Fibroblast of lung (primary cell): ENCODE measurements around the gene CCNC.

Experiments used
- EZH2 ChIP-seq: IDR thresholded peaks from 2 replicates; pipeline ENCODE4 v1.5.1; 2012; ENCODE audit warnings: low read length, control low read depth, mild to moderate bottlenecking; ENCODE audit errors: missing control alignments
- TF ChIP-seq, protein P1 (sequence below), 2 donors: IDR thresholded peaks in 1 of 2; conservative IDR thresholded peaks in 1 of 2; 1 replicate in 1 of 2; 2 replicates in 1 of 2; pipeline ENCODE4 v1.5.1; 2011 to 2012; ENCODE audit warnings: low read length in 2 of 2, control low read depth in 1 of 2, inconsistent platforms in 1 of 2, low read depth in 1 of 2, mild to moderate bottlenecking in 1 of 2

DNA sequence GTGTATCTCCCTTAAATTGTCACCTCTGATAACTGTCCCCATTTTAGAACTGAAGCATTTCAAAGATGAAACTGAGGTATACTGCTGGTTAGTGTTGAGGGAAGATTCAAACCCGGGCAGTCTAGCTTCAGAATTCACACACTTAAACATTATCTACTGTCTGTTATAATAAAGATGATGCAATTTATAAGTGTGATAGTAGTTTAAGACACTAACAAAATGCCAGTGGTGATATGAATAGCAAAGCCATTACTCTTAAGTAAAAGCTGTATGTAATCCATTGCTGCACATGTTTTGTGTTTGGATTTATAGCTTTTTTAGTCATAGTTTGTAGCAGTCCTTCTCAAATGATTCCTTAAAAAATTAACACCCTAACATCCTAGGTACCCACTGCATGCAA is 73.0 kb downstream of the CCNC start:
- TF ChIP-seq, protein P1, sequence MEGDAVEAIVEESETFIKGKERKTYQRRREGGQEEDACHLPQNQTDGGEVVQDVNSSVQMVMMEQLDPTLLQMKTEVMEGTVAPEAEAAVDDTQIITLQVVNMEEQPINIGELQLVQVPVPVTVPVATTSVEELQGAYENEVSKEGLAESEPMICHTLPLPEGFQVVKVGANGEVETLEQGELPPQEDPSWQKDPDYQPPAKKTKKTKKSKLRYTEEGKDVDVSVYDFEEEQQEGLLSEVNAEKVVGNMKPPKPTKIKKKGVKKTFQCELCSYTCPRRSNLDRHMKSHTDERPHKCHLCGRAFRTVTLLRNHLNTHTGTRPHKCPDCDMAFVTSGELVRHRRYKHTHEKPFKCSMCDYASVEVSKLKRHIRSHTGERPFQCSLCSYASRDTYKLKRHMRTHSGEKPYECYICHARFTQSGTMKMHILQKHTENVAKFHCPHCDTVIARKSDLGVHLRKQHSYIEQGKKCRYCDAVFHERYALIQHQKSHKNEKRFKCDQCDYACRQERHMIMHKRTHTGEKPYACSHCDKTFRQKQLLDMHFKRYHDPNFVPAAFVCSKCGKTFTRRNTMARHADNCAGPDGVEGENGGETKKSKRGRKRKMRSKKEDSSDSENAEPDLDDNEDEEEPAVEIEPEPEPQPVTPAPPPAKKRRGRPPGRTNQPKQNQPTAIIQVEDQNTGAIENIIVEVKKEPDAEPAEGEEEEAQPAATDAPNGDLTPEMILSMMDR (conservative IDR thresholded peaks at IDR 0.05 in 1 of 2, IDR thresholded peaks at IDR 0.05 in 1 of 2; ENCODE audit: low read depth in 1 of 2, low read length in 2 of 2) = no peak
- TF ChIP-seq EZH2 = no peak
